ENCODE results near the gene NR5A2.

- TF ChIP-seq CTCF (IDR thresholded peaks at IDR 0.05; ENCODE audit: low read length) = no peak
- TF ChIP-seq EZH2 (IDR thresholded peaks at IDR 0.05; ENCODE audit: borderline replicate concordance, low read length) = no peak
These were observed 91.4 kb downstream of the NR5A2 start for GRCh38 chr1:200118779-200119505.

Data from OCI-LY1 (cell line).